ENCODE measurements around the gene XKR7. TPM values are rescaled to one million over a fixed set of nuclear protein-coding genes. Genes with fewer than 3 reads are reported as not detected.

Gene XKR7
- total RNA-seq, 1 donor from 2014 or later = 0.48 TPM

DNA sequence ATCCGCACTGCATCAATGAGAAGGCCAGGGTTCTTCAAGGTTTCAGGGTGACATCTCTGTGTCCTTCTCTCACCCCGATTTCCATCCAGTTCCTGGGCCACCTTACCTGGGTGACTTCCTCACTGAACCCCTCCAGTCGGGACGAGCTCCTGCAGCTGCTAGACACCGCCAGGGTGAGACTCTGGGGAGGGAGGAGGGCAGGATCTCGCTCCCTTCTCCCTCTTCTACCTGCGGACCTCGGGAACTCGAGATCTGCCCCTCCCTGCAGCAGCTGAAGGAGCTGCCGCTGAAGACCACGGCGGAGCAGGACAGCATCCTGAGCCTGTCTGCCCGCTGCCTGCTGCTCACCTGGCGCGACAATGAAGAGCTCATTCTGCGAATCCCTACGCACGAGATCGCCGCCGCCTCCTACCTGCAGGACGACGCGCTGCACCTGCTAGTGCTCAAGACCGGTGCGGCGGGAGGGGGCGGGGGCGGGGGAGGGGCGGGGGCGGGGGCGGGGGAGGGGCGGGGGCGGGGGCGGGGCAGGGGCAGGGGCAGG lies 49.8 kb downstream of the XKR7 start:
- H4K20me1 ChIP-seq (ENCODE audit: insufficient read depth, low read length) = no peaks in the 10 kb centered on the region
- H3K4me1 Mint-ChIP-seq (ENCODE audit: low read depth, unreplicated experiment) = peaks cover 4% of the 10 kb centered on the region
- FAIRE-seq = no peak
- TF ChIP-seq, protein P1, sequence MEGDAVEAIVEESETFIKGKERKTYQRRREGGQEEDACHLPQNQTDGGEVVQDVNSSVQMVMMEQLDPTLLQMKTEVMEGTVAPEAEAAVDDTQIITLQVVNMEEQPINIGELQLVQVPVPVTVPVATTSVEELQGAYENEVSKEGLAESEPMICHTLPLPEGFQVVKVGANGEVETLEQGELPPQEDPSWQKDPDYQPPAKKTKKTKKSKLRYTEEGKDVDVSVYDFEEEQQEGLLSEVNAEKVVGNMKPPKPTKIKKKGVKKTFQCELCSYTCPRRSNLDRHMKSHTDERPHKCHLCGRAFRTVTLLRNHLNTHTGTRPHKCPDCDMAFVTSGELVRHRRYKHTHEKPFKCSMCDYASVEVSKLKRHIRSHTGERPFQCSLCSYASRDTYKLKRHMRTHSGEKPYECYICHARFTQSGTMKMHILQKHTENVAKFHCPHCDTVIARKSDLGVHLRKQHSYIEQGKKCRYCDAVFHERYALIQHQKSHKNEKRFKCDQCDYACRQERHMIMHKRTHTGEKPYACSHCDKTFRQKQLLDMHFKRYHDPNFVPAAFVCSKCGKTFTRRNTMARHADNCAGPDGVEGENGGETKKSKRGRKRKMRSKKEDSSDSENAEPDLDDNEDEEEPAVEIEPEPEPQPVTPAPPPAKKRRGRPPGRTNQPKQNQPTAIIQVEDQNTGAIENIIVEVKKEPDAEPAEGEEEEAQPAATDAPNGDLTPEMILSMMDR (IDR thresholded peaks at IDR 0.05; ENCODE audit: insufficient read depth, low read depth, low read length) = no peak
- peak; percentile 3 for TF ChIP-seq EZH2 (IDR thresholded peaks at IDR 0.05; ENCODE audit: insufficient read depth, low read length)
- H3K27ac ChIP-seq (ENCODE audit: low read depth, low read length) = no peak overlapping the region
- H3K36me3 ChIP-seq (ENCODE audit: insufficient read depth, low read length) = no peaks in the 10 kb centered on the region
- H3K79me2 ChIP-seq (ENCODE audit: insufficient read depth, low read length) = no peaks in the 10 kb centered on the region
- no peak overlapping the region for H3K4me3 Mint-ChIP-seq (ENCODE audit: unreplicated experiment)
- H3K9me3 Mint-ChIP-seq (ENCODE audit: unreplicated experiment) = no peaks in the 10 kb centered on the region
- H3K27me3 ChIP-seq (ENCODE audit: insufficient read depth, low read length) = peaks cover 47% of the 10 kb centered on the region
- no peaks in the 10 kb centered on the region for H3K9me3 ChIP-seq (ENCODE audit: insufficient read depth, low read depth, low read length)
- no peak overlapping the region for H3K9ac ChIP-seq (ENCODE audit: low read length)
- no peaks in the 10 kb centered on the region for H3K36me3 Mint-ChIP-seq (ENCODE audit: low read depth, unreplicated experiment)
- H2AFZ ChIP-seq (ENCODE audit: low read depth, low read length) = no peak overlapping the region
- no peaks in the 10 kb centered on the region for H3K4me1 ChIP-seq (ENCODE audit: insufficient read depth, low read length)
- no peak overlapping the region for H3K27ac Mint-ChIP-seq (ENCODE audit: unreplicated experiment)
- no peak overlapping the region for H3K4me2 ChIP-seq (ENCODE audit: low read length)
- DNase-seq (ENCODE audit: low read depth) = no peak
- H3K4me3 ChIP-seq (ENCODE audit: insufficient read depth, low read depth, low read length) = no peak overlapping the region
- H3K27me3 Mint-ChIP-seq (ENCODE audit: low read depth, unreplicated experiment) = peaks cover 46% of the 10 kb centered on the region

DNA sequence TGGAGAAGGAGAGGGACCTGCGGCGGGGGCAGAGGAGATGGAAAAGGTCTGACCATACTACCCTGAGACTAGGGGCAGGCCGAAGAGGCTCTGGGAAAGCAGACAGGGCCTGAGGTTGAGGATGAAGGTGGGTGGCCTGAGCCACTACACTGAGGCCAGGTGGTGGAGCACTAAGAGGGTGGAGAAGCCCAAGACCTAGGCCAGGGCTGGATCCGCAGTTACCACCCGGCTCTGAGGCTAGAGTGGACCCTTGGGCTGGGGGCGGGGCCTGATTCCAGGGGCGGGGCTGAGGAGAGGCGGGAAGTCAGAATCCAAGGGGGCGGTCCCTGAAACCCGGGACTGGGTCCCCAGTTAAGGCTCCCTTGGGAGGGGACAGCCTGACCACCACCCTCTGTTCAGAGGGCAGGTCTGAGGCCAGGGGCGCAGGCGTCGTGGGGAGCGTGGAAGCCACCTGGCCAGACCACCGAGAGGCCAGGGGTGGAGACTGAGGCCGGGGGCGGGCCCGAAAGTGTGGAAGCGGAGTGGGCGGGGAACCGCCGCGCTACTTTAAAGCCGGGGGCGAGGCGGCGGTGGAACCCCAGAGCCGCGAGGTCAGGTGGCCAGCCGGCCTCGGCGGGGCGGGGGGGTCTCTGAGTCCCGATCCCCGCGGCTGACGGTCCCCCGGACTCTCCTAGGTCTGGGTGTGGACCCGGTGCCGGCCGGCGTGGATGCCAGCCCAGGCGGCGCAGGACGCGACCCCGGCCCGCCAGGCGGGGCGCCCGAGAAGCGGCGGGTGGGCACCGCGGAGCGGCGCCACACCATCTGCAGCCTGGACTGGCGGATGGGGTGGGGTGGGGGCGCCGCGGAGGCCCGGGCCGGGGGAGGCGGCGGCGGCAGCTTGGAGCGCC lies 50.6 kb downstream of the XKR7 start:
- FAIRE-seq = no peak
- Histone ChIP-seq H3K27me3 (ENCODE audit: insufficient read depth, low read length) (peaks cover 52% of the 10 kb centered on the region), H3K9ac (ENCODE audit: low read length) (no peak overlapping the region), H2AFZ (ENCODE audit: low read depth, low read length) (no peak overlapping the region), H4K20me1 (ENCODE audit: insufficient read depth, low read length) (no peaks in the 10 kb centered on the region), H3K4me2 (ENCODE audit: low read length) (peak overlapping the region; percentile 72), H3K4me1 (ENCODE audit: insufficient read depth, low read length) (no peaks in the 10 kb centered on the region), H3K4me3 (ENCODE audit: insufficient read depth, low read depth, low read length) (peak overlapping the region; percentile 5), H3K36me3 (ENCODE audit: insufficient read depth, low read length) (no peaks in the 10 kb centered on the region), H3K9me3 (ENCODE audit: insufficient read depth, low read depth, low read length) (no peaks in the 10 kb centered on the region), H3K79me2 (ENCODE audit: insufficient read depth, low read length) (no peaks in the 10 kb centered on the region), H3K27ac (ENCODE audit: low read depth, low read length) (no peak overlapping the region)
- TF ChIP-seq, protein P1 (IDR thresholded peaks at IDR 0.05; ENCODE audit: insufficient read depth, low read depth, low read length) = no peak
- TF ChIP-seq EZH2 (IDR thresholded peaks at IDR 0.05; ENCODE audit: insufficient read depth, low read length) = peak; percentile 93
- H3K27me3 Mint-ChIP-seq (ENCODE audit: low read depth, unreplicated experiment) = peaks cover 48% of the 10 kb centered on the region
- no peak overlapping the region for H3K27ac Mint-ChIP-seq (ENCODE audit: unreplicated experiment)
- no peak for DNase-seq (ENCODE audit: low read depth)
- no peaks in the 10 kb centered on the region for H3K9me3 Mint-ChIP-seq (ENCODE audit: unreplicated experiment)
- H3K4me1 Mint-ChIP-seq (ENCODE audit: low read depth, unreplicated experiment) = peaks cover 4% of the 10 kb centered on the region
- no peaks in the 10 kb centered on the region for H3K36me3 Mint-ChIP-seq (ENCODE audit: low read depth, unreplicated experiment)
- peak overlapping the region; percentile 71 for H3K4me3 Mint-ChIP-seq (ENCODE audit: unreplicated experiment)

DNA sequence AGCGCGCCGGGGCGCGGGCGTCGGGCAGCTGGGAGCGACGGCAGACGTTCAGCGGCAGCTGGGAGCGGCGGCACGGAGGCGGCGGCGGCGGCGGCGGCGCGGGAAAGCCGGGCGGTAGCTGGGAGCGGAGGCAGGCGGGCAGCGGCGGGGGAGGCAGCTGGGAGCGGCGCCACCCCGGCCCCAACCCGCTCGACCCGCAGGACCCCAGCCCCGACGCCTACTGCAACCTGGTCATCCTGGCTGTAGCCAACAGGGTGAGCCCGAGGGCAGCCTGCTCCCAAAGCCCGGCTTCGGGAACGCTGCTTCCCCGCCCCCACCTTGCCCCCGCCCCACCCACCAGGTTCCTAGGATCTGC lies 51.2 kb downstream of the XKR7 start:
- peaks cover 52% of the 10 kb centered on the region for H3K27me3 Mint-ChIP-seq (ENCODE audit: low read depth, unreplicated experiment)
- no peak for DNase-seq (ENCODE audit: low read depth)
- H3K9me3 Mint-ChIP-seq (ENCODE audit: unreplicated experiment) = no peaks in the 10 kb centered on the region
- Histone ChIP-seq H3K4me1 (ENCODE audit: insufficient read depth, low read length) (no peaks in the 10 kb centered on the region), H3K36me3 (ENCODE audit: insufficient read depth, low read length) (no peaks in the 10 kb centered on the region), H3K27me3 (ENCODE audit: insufficient read depth, low read length) (peaks cover 55% of the 10 kb centered on the region), H2AFZ (ENCODE audit: low read depth, low read length) (no peak overlapping the region), H3K4me2 (ENCODE audit: low read length) (peak overlapping the region; percentile 72), H3K4me3 (ENCODE audit: insufficient read depth, low read depth, low read length) (no peak overlapping the region), H3K9ac (ENCODE audit: low read length) (no peak overlapping the region), H3K79me2 (ENCODE audit: insufficient read depth, low read length) (no peaks in the 10 kb centered on the region), H3K27ac (ENCODE audit: low read depth, low read length) (no peak overlapping the region), H3K9me3 (ENCODE audit: insufficient read depth, low read depth, low read length) (no peaks in the 10 kb centered on the region), H4K20me1 (ENCODE audit: insufficient read depth, low read length) (no peaks in the 10 kb centered on the region)
- no peak overlapping the region for H3K27ac Mint-ChIP-seq (ENCODE audit: unreplicated experiment)
- TF ChIP-seq, protein P1 (IDR thresholded peaks at IDR 0.05; ENCODE audit: insufficient read depth, low read depth, low read length) = no peak
- no peak for TF ChIP-seq EZH2 (IDR thresholded peaks at IDR 0.05; ENCODE audit: insufficient read depth, low read length)
- peak overlapping the region; percentile 75 for H3K4me3 Mint-ChIP-seq (ENCODE audit: unreplicated experiment)
- no peak for FAIRE-seq
- H3K36me3 Mint-ChIP-seq (ENCODE audit: low read depth, unreplicated experiment) = no peaks in the 10 kb centered on the region
- H3K4me1 Mint-ChIP-seq (ENCODE audit: low read depth, unreplicated experiment) = peaks cover 4% of the 10 kb centered on the region
